Hematopoietic multipotent progenitor cell treated with erythropoietin and hydrocortisone succinate and interleukin-3 and kit ligand, for 8 days (in vitro differentiated cells): ENCODE measurements around the gene PNPLA7.
"Not testable (repeated sequence)": the region's sequence is repeated elsewhere in the genome, so short reads cannot be mapped to it uniquely, and the experiment has no call there.

Source experiments
- DNase-seq: peaks from one replicate; pipeline ENCODE4 v3.0.0-alpha.2; 2015

Gene PNPLA7

GRCh38 chr9:137410891-137411249 is 139.3 kb downstream of the PNPLA7 start:
- no peak for DNase-seq

- not testable (repeated sequence) for DNase-seq
Observed at GRCh38 chr9:137410236-137410890, 139.8 kb downstream of the PNPLA7 start.
